Measurements from ENCODE around the gene ACE. TPM values are rescaled to one million over a fixed set of nuclear protein-coding genes. Genes with fewer than 3 reads are reported as not detected.

ACE gene
- total RNA-seq, 4 donors from 2014 or later, result 3.0 to 10.2 (median 7.2) TPM

GRCh38 chr17:63547083-63547523 is 70.2 kb downstream of the ACE start:
- whole genome bisulfite sequencing, 2 donors, result 75% methylated on average over 5 of the region's 5 CpGs
- no peak for DNase-seq (ENCODE audit: low spot score in 2 of 2)
- H3K4me3 ChIP-seq (ENCODE audit: low read depth, poor library complexity, severe bottlenecking), result no peak overlapping the region
- intact Hi-C loops (cut with DNase I; ENCODE audit: low total_unique reads), result no loop called here
- no peak for TF ChIP-seq CTCF (IDR thresholded peaks at IDR 0.05)
- TF ChIP-seq POLR2A (IDR thresholded peaks at IDR 0.05), result no peak

Other genes starting within 250 kb of the ACE start
- 10 to 100 TPM; 41.7 to 74.6 (median 56.4) TPM for gene CYB561, start 30.8 kb upstream of the ACE start, total RNA-seq
- under 1 TPM in 2 of 4 donors, not detected in 2; 0.08 to 0.29 TPM for gene KCNH6, start 46.3 kb downstream of the ACE start, total RNA-seq
- 10 to 100 TPM; 23.8 to 33.0 (median 25.4) TPM for gene DCAF7, start 73.4 kb downstream of the ACE start, total RNA-seq
- gene TACO1, start 123.8 kb downstream of the ACE start, total RNA-seq, result 10 to 100 TPM in 3 of 4 donors, 1 to 10 TPM in 1; 9.3 to 15.8 (median 13.4) TPM
- gene MAP3K3, start 145.4 kb downstream of the ACE start, total RNA-seq, result 10 to 100 TPM; 25.2 to 54.1 (median 39.6) TPM
- gene LIMD2, start 223.1 kb downstream of the ACE start, total RNA-seq, result 1 to 10 TPM; 3.3 to 9.0 (median 4.8) TPM

Data from lower leg skin (tissue), 4 donors.